ENCODE results near the gene TTLL6. TPM values are rescaled to one million over a fixed set of nuclear protein-coding genes. Genes with fewer than 3 reads are reported as not detected.

TTLL6 gene
- total RNA-seq, 1 donor = 1.1 TPM

Small RNAs within 50 kb of the gene (small RNA-seq; reads per million reads assigned to genes)
- gene COX6B1P2 = not detected
- gene MIR3185 = not detected
- gene RF02132 = not detected
- not detected for gene RF02133
- gene RN7SL125P = not detected

Other genes starting within 250 kb of the TTLL6 start
- gene HOXB4, start 238.9 kb downstream of the TTLL6 start, total RNA-seq = 6.5 TPM
- gene HOXB3, start 227.0 kb downstream of the TTLL6 start, total RNA-seq = 20.5 TPM
- 0.54 TPM for gene HOXB5, start 223.4 kb downstream of the TTLL6 start, total RNA-seq
- gene HOXB6, start 212.2 kb downstream of the TTLL6 start, total RNA-seq = 7.3 TPM
- gene HOXB7, start 206.2 kb downstream of the TTLL6 start, total RNA-seq = 0.54 TPM
- gene HOXB8, start 201.9 kb downstream of the TTLL6 start, total RNA-seq = not detected
- gene HOXB9, start 190.9 kb downstream of the TTLL6 start, total RNA-seq = under 0.01 TPM
- gene PRAC1, start 94.7 kb downstream of the TTLL6 start, total RNA-seq = not detected
- gene PRAC2, start 94.0 kb downstream of the TTLL6 start, total RNA-seq = not detected
- not detected for gene HOXB13, start 88.5 kb downstream of the TTLL6 start, total RNA-seq
- 75.7 TPM for gene CALCOCO2, start 13.8 kb upstream of the TTLL6 start, total RNA-seq
- 47.7 TPM for gene ATP5MC1, start 75.6 kb upstream of the TTLL6 start, total RNA-seq
- gene UBE2Z, start 91.2 kb upstream of the TTLL6 start, total RNA-seq = 59.2 TPM
- 43.4 TPM for gene SNF8, start 127.6 kb upstream of the TTLL6 start, total RNA-seq
- not detected for gene GIP, start 151.4 kb upstream of the TTLL6 start, total RNA-seq
- gene IGF2BP1, start 180.2 kb upstream of the TTLL6 start, total RNA-seq = under 0.01 TPM

Measured in hematopoietic multipotent progenitor cell (in vitro differentiated cells).